GM23338 (cell line): Measurements from ENCODE around the gene ICOS. TPM values are rescaled to one million over a fixed set of nuclear protein-coding genes. Genes with fewer than 3 reads are reported as not detected.

Experiments used
- ATAC-seq: fragments of 200-7000 bp; cut with Tn5 transposase; 3 replicates; pipeline ENCODE4 v1.9.1; 2020
- DNase-seq: peaks from one replicate; pipeline ENCODE4 v3.0.0-alpha.2; 2015; ENCODE audit warnings: low spot score
- H2AFZ ChIP-seq: fragments of 200-600 bp; sonication (generic); 2 replicates; pipeline ENCODE4 v1.8.0; 2016; ENCODE audit warnings: antibody characterized with exemption, mild to moderate bottlenecking, moderate library complexity
- H3F3A ChIP-seq: fragments of 200-600 bp; sonication (generic); replicated peaks from 2 replicates; pipeline ENCODE4 v1.8.0; 2017; ENCODE audit warnings: antibody characterized with exemption, mixed run types, low read depth
- H3K27ac ChIP-seq: fragments of 200-600 bp; sonication (generic); 2 replicates; pipeline ENCODE4 v1.6.1; 2016; ENCODE audit warnings: low read depth
- H3K27me3 ChIP-seq: fragments of 200-600 bp; sonication (generic); 2 replicates; pipeline ENCODE4 v1.8.0; 2016; ENCODE audit warnings: mild to moderate bottlenecking, mixed run types, moderate library complexity; ENCODE audit not compliant: insufficient read depth
- H3K36me3 ChIP-seq: fragments of 200-600 bp; sonication (generic); 2 replicates; pipeline ENCODE4 v1.8.0; 2016; ENCODE audit warnings: mild to moderate bottlenecking; ENCODE audit not compliant: insufficient read depth
- H3K4me1 ChIP-seq: fragments of 200-600 bp; sonication (generic); 2 replicates; pipeline ENCODE4 v1.8.0; 2016; ENCODE audit warnings: mild to moderate bottlenecking, moderate library complexity; ENCODE audit not compliant: insufficient read depth
- H3K4me2 ChIP-seq: fragments of 200-600 bp; sonication (generic); 2 replicates; pipeline ENCODE4 v1.7.1; 2017; ENCODE audit warnings: mixed run types
- H3K4me3 ChIP-seq: fragments of 200-600 bp; sonication (generic); 2 replicates; pipeline ENCODE4 v1.6.1; 2016; ENCODE audit warnings: mixed run types
- H3K79me2 ChIP-seq: fragments of 200-600 bp; sonication (generic); replicated peaks from 2 replicates; pipeline ENCODE4 v1.8.0; 2017; ENCODE audit warnings: mild to moderate bottlenecking; ENCODE audit not compliant: insufficient read depth
- H3K9me2 ChIP-seq: fragments of 200-600 bp; sonication (generic); 2 replicates; pipeline ENCODE4 v1.8.0; 2017; ENCODE audit not compliant: insufficient read depth
- H4K20me1 ChIP-seq: fragments of 200-600 bp; sonication (generic); replicated peaks from 2 replicates; pipeline ENCODE4 v1.8.0; 2017; ENCODE audit warnings: mild to moderate bottlenecking; ENCODE audit not compliant: insufficient read depth
- H3K27ac Mint-ChIP-seq: 2 replicates; pipeline ENCODE4 v1.8.0; 2020; ENCODE audit warnings: inconsistent platforms, mild to moderate bottlenecking, moderate library complexity, mixed read lengths
- H3K27me3 Mint-ChIP-seq: 3 replicates; pipeline ENCODE4 v1.8.0; 2022; ENCODE audit warnings: low read depth, mild to moderate bottlenecking, moderate library complexity, mixed read lengths, inconsistent platforms; ENCODE audit not compliant: insufficient read depth, poor library complexity
- H3K36me3 Mint-ChIP-seq: 3 replicates; pipeline ENCODE4 v1.8.0; 2021; ENCODE audit warnings: low read depth, mild to moderate bottlenecking, inconsistent platforms, moderate library complexity, mixed read lengths
- H3K4me1 Mint-ChIP-seq: 3 replicates; pipeline ENCODE4 v1.8.0; 2020; ENCODE audit warnings: mild to moderate bottlenecking, inconsistent platforms, mixed read lengths
- H3K4me3 Mint-ChIP-seq: 3 replicates; pipeline ENCODE4 v1.8.0; 2021; ENCODE audit warnings: moderate library complexity, mild to moderate bottlenecking, inconsistent platforms, mixed read lengths
- H3K9me3 Mint-ChIP-seq: 3 replicates; pipeline ENCODE4 v1.8.0; 2020; ENCODE audit warnings: moderate library complexity, mild to moderate bottlenecking, inconsistent platforms, mixed read lengths
- CREB1 ChIP-seq: fragments of 250-450 bp; sonication (Bioruptor Pico); IDR thresholded peaks from 2 replicates; pipeline ENCODE4 v1.5.0; 2020; ENCODE audit warnings: low read depth, mild to moderate bottlenecking, moderate library complexity
- EZH2 ChIP-seq: fragments of 200-600 bp; sonication (generic); IDR thresholded peaks from one replicate; pipeline ENCODE4 v1.8.0; 2017; ENCODE audit warnings: antibody characterized with exemption, mild to moderate bottlenecking, low read depth; ENCODE audit not compliant: unreplicated experiment
- EZH2phosphoT487 ChIP-seq: fragments of 200-600 bp; sonication (generic); IDR thresholded peaks from one replicate; pipeline ENCODE4 v1.8.1; 2018; ENCODE audit warnings: antibody characterized with exemption; ENCODE audit not compliant: unreplicated experiment
- JUNB ChIP-seq: IDR thresholded peaks from one replicate; pipeline ENCODE4 v1.6.1; 2016; ENCODE audit warnings: antibody characterized with exemption; ENCODE audit not compliant: unreplicated experiment
- NANOG ChIP-seq: IDR thresholded peaks from 2 replicates; pipeline ENCODE4 v1.6.1; 2016; ENCODE audit warnings: antibody characterized with exemption, borderline replicate concordance
- STAT1 ChIP-seq: IDR thresholded peaks from one replicate; pipeline ENCODE4 v1.6.1; 2016; ENCODE audit warnings: antibody characterized with exemption; ENCODE audit not compliant: unreplicated experiment
- ZNF114 ChIP-seq: fragments of 250-450 bp; sonication (Bioruptor Pico); IDR thresholded peaks from 2 replicates; pipeline ENCODE4 v1.5.0; 2020; ENCODE audit warnings: mild to moderate bottlenecking, moderate library complexity
- polyA plus RNA-seq: library from polyadenylated mRNA; unstranded; fragments of >200 nt; fragmentation: Nextera tagmentation; extraction: Ambion mirVana; gene quantifications from 2 replicates; pipeline ENCODE4 v1.2.1, GENCODE V29; 2016
- total RNA-seq: library from RNA; depleted of rRNA; stranded (reverse); fragments of >200 nt; shearing (Covaris generic); gene quantifications from 2 replicates; pipeline ENCODE4 v1.2.3, GENCODE V29; 2014
- TF ChIP-seq, protein P1 (sequence below): fragments of 250-450 bp; sonication (Bioruptor Pico); IDR thresholded peaks from 2 replicates; pipeline ENCODE4 v1.5.0; 2020; ENCODE audit warnings: mild to moderate bottlenecking, moderate library complexity
- TF ChIP-seq, protein P2 (sequence below): IDR thresholded peaks from 2 replicates; pipeline ENCODE4 v1.6.1; 2016; ENCODE audit warnings: antibody characterized with exemption
- TF ChIP-seq, protein P3 (sequence below), 2 experiments: fragments of 200-600 bp in 1 of 2; sonication (generic) in 1 of 2; conservative IDR thresholded peaks; 2 replicates each; pipeline versions ENCODE4 v1.5.1 to v1.6.1; 2016 to 2017; ENCODE audit warnings: antibody characterized with exemption in 2 of 2, low read depth in 2 of 2, mild to moderate bottlenecking in 2 of 2, moderate library complexity in 1 of 2

Gene ICOS
- total and polyA plus RNA-seq, 2 experiments from 2014 or later, result not detected

DNA sequence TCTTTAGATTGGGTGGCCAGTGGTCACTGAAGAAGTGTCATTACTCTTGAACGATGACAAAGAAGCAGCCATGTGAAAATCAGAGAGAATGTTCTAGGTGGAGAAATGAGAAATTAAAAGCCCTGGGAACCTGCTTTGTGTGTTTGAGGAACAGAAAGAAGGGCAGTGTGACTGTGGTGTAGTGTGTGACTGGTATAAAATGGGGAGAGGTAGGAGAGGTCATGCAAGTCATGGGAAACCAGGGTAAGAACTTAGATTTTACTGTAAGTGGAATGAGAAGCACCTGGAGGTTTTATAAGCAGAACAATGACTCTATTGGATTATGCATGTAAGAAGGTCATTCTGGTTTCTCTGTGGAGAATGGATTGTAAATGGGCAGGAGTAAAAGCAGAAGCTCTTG is 12.2 kb downstream of the ICOS start:
- no peak overlapping the region for H3K27ac ChIP-seq
- Mint-ChIP-seq H3K9me3 (peaks cover 5% of the 10 kb centered on the region), H3K4me1 (no peaks in the 10 kb centered on the region), H3K36me3 (peaks cover 3% of the 10 kb centered on the region; the same call in 1 of the 3 replicates), H3K27ac (no peak overlapping the region), H3K4me3 (no peak overlapping the region), H3K27me3 (peaks cover 3% of the 10 kb centered on the region)
- no peaks in the 10 kb centered on the region; the same call in 1 of the 2 replicates for H3K9me2 ChIP-seq
- H3K79me2 ChIP-seq, result no peaks in the 10 kb centered on the region
- TF ChIP-seq CREB1 (no peak), JUNB (no peak)
- TF ChIP-seq, protein P1, sequence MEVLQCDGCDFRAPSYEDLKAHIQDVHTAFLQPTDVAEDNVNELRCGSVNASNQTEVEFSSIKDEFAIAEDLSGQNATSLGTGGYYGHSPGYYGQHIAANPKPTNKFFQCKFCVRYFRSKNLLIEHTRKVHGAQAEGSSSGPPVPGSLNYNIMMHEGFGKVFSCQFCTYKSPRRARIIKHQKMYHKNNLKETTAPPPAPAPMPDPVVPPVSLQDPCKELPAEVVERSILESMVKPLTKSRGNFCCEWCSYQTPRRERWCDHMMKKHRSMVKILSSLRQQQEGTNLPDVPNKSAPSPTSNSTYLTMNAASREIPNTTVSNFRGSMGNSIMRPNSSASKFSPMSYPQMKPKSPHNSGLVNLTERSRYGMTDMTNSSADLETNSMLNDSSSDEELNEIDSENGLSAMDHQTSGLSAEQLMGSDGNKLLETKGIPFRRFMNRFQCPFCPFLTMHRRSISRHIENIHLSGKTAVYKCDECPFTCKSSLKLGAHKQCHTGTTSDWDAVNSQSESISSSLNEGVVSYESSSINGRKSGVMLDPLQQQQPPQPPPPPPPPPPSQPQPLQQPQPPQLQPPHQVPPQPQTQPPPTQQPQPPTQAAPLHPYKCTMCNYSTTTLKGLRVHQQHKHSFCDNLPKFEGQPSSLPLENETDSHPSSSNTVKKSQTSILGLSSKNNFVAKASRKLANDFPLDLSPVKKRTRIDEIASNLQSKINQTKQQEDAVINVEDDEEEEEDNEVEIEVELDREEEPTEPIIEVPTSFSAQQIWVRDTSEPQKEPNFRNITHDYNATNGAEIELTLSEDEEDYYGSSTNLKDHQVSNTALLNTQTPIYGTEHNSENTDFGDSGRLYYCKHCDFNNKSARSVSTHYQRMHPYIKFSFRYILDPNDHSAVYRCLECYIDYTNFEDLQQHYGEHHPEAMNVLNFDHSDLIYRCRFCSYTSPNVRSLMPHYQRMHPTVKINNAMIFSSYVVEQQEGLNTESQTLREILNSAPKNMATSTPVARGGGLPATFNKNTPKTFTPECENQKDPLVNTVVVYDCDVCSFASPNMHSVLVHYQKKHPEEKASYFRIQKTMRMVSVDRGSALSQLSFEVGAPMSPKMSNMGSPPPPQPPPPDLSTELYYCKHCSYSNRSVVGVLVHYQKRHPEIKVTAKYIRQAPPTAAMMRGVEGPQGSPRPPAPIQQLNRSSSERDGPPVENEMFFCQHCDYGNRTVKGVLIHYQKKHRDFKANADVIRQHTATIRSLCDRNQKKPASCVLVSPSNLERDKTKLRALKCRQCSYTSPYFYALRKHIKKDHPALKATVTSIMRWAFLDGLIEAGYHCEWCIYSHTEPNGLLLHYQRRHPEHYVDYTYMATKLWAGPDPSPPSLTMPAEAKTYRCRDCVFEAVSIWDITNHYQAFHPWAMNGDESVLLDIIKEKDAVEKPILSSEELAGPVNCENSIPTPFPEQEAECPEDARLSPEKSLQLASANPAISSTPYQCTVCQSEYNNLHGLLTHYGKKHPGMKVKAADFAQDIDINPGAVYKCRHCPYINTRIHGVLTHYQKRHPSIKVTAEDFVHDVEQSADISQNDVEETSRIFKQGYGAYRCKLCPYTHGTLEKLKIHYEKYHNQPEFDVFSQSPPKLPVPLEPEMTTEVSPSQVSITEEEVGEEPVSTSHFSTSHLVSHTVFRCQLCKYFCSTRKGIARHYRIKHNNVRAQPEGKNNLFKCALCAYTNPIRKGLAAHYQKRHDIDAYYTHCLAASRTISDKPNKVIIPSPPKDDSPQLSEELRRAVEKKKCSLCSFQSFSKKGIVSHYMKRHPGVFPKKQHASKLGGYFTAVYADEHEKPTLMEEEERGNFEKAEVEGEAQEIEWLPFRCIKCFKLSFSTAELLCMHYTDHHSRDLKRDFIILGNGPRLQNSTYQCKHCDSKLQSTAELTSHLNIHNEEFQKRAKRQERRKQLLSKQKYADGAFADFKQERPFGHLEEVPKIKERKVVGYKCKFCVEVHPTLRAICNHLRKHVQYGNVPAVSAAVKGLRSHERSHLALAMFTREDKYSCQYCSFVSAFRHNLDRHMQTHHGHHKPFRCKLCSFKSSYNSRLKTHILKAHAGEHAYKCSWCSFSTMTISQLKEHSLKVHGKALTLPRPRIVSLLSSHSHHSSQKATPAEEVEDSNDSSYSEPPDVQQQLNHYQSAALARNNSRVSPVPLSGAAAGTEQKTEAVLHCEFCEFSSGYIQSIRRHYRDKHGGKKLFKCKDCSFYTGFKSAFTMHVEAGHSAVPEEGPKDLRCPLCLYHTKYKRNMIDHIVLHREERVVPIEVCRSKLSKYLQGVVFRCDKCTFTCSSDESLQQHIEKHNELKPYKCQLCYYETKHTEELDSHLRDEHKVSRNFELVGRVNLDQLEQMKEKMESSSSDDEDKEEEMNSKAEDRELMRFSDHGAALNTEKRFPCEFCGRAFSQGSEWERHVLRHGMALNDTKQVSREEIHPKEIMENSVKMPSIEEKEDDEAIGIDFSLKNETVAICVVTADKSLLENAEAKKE, result no peak
- DNase-seq (no peak), ATAC-seq (no peak)
- no peaks in the 10 kb centered on the region for H4K20me1 ChIP-seq
- H3K27me3 ChIP-seq, result no peaks in the 10 kb centered on the region
- no peaks in the 10 kb centered on the region for H3K4me1 ChIP-seq
- no peak overlapping the region for H2AFZ ChIP-seq
- no peaks in the 10 kb centered on the region for H3F3A ChIP-seq
- H3K4me2 ChIP-seq, result no peak overlapping the region
- H3K36me3 ChIP-seq, result no peaks in the 10 kb centered on the region
- H3K4me3 ChIP-seq, result no peak overlapping the region

DNA sequence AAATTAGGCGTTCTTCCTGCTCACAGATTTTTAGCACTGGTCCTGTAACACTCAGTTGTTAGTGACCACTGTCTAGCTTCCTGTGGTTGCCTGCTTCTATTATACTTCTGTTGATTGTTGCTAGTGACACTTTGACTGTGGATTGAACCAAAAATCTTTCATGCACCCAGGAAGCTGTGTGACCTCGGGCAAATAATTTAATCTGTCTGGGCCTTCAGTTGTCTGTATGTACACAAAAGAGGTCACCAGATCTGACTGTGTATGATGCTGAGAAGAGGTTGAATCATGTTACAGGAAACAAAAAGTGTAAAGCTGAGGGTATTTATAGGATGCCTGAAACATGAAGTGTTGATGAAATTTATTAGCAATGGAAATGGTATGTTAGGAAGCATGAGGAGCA is 12.7 kb downstream of the ICOS start:
- H3K9me2 ChIP-seq, result no peaks in the 10 kb centered on the region; the same call in 1 of the 2 replicates
- peaks cover 2% of the 10 kb centered on the region for H3K9me3 Mint-ChIP-seq
- H3K27ac ChIP-seq, result no peak overlapping the region
- H3K4me1 Mint-ChIP-seq, result no peaks in the 10 kb centered on the region
- H2AFZ ChIP-seq, result no peak overlapping the region
- H3K4me1 ChIP-seq, result no peaks in the 10 kb centered on the region
- H3K27me3 Mint-ChIP-seq, result peaks cover under 1% of the 10 kb centered on the region
- H3F3A ChIP-seq, result no peaks in the 10 kb centered on the region
- DNase-seq (no peak), ATAC-seq (no peak)
- no peaks in the 10 kb centered on the region for H3K27me3 ChIP-seq
- no peak overlapping the region for H3K4me2 ChIP-seq
- H3K36me3 ChIP-seq, result no peaks in the 10 kb centered on the region
- H3K4me3 ChIP-seq, result no peak overlapping the region
- 0 out of 3 replicates have a peak, but pooled peaks cover 1% of the 10 kb centered on the region for H3K36me3 Mint-ChIP-seq
- H3K4me3 Mint-ChIP-seq, result no peak overlapping the region
- H4K20me1 ChIP-seq, result no peaks in the 10 kb centered on the region
- H3K79me2 ChIP-seq, result no peaks in the 10 kb centered on the region
- no peak overlapping the region for H3K27ac Mint-ChIP-seq
- no peak for TF ChIP-seq EZH2phosphoT487
- no peak for TF ChIP-seq CREB1
- TF ChIP-seq NANOG, result no peak
- TF ChIP-seq STAT1, result no peak
- TF ChIP-seq, protein P2, sequence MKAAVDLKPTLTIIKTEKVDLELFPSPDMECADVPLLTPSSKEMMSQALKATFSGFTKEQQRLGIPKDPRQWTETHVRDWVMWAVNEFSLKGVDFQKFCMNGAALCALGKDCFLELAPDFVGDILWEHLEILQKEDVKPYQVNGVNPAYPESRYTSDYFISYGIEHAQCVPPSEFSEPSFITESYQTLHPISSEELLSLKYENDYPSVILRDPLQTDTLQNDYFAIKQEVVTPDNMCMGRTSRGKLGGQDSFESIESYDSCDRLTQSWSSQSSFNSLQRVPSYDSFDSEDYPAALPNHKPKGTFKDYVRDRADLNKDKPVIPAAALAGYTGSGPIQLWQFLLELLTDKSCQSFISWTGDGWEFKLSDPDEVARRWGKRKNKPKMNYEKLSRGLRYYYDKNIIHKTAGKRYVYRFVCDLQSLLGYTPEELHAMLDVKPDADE, result no peak
- no peak for TF ChIP-seq ZNF114 (CRISPR knock-in tag)
- TF ChIP-seq EZH2, result no peak
- no peak for TF ChIP-seq JUNB
- TF ChIP-seq, protein P3, sequence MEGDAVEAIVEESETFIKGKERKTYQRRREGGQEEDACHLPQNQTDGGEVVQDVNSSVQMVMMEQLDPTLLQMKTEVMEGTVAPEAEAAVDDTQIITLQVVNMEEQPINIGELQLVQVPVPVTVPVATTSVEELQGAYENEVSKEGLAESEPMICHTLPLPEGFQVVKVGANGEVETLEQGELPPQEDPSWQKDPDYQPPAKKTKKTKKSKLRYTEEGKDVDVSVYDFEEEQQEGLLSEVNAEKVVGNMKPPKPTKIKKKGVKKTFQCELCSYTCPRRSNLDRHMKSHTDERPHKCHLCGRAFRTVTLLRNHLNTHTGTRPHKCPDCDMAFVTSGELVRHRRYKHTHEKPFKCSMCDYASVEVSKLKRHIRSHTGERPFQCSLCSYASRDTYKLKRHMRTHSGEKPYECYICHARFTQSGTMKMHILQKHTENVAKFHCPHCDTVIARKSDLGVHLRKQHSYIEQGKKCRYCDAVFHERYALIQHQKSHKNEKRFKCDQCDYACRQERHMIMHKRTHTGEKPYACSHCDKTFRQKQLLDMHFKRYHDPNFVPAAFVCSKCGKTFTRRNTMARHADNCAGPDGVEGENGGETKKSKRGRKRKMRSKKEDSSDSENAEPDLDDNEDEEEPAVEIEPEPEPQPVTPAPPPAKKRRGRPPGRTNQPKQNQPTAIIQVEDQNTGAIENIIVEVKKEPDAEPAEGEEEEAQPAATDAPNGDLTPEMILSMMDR (conservative IDR thresholded peaks at IDR 0.05; ENCODE audit: low read depth in 2 of 2), result no peak
